GM19193 (cell line): ENCODE measurements around the gene GLIS1.

Experiments used
- POLR2A ChIP-seq: IDR thresholded peaks from 4 replicates; pipeline ENCODE4 v1.6.1; 2011; ENCODE audit not compliant: insufficient read depth, insufficient read length; ENCODE audit errors: extremely low read depth

GLIS1 gene

DNA sequence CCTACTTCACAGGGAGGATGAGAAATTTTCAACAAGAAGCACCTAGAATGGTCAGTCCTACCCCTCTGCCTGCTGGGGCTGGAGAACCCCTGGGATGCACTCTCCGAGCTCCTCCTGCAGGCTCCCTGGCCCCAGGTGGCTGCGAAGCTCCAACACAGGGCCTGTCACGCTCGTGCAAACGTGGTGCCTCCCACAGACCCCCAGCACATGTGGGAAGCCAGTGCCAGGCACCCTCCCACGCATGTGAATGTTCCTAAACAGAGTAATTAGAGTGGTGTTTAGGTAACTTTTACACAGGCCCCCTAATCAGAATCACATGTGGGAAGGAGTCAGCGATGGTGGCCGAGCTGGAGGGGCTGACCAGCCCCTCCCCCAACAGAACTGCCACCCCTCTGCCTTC is 28.4 kb downstream of the GLIS1 start:
- no peak for TF ChIP-seq POLR2A

DNA sequence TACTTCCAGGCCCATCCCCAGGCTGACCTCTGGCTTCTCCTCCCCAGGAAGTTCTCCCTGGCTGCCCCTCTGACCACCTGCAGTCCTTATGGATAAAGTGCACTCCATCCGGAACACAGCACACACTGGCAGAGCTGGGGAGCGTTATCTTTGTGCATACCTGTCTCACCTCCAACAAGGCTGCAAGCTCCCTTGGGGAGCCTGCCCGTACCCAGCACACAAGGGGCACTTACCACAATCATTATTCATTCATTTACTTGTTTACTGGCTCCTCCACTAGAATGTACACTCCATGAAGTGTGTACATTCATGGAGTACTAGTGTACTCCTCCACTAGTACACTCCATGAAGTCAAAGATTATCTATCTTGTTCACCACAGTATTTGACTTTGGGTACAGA is 30.3 kb downstream of the GLIS1 start:
- no peak for TF ChIP-seq POLR2A

DNA sequence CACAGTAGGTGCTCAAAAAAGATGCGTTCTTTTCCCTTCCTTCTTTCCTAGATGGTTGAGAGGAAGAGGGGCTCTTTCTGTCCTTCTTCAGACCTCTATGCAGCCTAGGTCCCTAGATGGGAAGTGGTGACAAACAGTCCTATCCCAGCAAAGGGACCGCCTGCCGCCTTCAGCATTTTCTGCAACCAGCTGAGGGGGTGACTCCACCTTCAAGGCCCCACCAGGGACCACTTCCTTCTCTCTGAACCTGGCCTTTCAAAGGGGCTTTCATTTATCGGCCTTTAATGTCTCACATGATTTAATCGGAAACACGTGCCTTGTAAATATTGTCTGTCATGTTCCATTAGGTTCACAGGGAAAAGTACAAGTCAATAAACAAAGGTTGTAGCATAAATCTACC is 32.6 kb downstream of the GLIS1 start:
- TF ChIP-seq POLR2A, result no peak

DNA sequence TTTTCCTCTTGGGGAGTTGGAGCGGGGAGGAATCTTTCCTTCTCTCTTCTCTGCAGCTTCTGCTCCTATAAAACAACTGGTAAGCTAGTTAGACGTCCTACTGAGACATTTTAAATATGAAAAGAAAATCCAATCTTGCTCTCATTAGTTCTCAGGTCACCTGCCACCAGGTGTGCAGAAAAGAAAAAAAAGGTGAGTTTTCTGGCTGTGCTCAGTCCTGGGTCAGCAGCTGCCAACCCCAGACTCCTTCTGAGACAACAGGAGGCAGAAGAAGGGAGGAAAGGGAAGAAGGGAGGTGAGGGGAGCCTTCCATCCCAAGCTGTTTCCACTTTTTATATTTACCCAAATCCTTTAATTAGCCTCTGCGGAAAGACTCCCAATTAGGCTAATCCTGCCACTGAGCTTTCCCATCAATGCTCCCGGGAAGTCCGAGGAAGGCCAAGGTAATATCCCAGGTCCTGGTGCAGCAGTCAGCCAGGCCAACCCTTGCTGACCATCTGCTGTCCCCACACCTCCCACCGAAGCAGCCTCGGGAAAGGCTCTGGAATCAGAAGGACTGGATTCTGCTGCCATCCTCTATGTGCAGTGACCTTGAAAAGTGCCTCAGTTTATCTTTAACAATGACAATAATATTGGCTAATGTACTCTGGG is 33.4 kb downstream of the GLIS1 start:
- no peak for TF ChIP-seq POLR2A

DNA sequence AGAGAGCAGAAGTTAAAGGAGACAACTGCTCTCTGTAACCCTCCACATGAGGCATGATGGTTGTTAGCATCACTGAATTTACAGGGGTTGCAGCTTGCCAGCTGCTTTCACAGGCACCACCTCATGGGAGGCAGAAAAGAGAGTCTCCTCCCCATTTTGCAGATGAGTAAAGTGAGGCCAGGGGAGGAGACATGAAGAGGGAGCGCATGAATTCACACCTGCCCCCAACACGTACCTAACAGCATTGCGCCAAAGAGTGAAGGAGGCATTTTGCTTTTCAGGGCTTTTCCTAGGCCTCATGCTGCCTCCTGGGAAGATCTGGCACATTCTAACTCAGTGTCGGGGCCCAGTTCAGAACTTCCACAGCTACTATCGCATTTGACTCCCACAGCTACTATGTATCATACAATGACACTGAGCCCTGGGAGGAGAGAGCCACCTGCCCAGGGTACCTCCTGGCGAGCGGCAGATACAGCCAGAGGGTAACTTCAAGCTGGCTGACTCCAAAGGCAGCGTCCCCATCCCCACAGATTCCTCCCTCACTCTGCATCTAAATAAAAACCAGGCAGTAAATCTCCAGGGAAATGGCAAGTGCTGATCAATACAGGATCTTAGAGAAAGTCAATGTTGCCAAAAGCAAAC is 34.0 kb downstream of the GLIS1 start:
- no peak for TF ChIP-seq POLR2A

DNA sequence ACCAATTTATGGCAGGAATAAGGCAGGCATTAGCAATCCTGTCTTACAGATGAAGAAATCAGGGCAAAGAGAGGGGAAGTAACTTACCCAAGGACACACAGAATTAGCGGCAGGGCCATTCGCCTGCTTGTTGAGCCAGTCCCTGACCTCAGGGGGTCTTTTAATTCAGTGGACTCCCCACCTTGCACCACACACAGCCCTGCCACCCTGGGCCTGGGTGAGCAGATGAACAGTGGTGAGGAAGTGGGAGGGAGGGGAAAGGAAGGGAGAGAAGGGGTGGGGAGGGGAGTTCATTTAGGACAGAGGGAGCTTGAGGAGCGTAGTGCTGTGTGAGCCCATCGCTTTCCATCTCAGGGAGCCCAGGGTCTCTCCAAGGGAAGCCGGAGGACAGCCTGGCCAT is 34.7 kb downstream of the GLIS1 start:
- no peak for TF ChIP-seq POLR2A

DNA sequence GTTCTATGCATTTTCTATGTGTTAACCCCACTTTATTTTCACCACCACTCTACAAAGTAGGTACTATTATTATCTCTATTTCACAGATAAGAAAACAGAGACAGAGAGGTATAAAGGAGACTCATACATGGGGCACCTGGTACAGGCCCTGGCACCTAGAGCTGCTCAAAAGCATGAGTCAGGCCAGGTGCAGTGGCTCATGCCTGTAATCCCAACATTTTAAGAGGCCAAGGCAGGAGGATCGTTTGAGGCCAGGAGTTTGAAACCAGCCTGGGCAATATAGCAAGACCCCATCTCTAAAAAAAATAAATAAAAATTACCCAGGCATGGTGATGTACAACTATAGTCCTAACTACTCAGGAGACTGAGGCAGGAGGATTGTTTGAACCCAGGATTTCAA is 35.8 kb downstream of the GLIS1 start:
- TF ChIP-seq POLR2A, result no peak

DNA sequence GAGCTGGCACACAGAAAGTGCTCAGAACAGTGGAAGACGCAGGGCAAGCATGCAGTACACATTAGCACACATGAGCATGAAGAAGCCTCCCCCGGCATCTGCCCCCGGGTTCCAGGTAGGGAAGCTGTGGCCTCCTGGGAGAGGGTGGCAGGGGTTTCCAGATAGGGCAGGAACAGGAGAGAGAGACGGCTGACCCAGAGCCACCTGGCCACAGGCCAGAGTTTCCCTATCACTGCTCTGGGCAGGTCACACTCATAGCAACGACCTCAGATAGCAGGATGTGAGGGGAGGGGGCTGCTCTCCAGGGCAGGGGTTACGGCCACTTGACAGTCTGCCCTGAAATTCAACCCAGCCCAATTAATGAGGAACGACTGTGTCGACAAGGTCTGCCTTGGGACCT is 36.6 kb downstream of the GLIS1 start:
- TF ChIP-seq POLR2A, result no peak

DNA sequence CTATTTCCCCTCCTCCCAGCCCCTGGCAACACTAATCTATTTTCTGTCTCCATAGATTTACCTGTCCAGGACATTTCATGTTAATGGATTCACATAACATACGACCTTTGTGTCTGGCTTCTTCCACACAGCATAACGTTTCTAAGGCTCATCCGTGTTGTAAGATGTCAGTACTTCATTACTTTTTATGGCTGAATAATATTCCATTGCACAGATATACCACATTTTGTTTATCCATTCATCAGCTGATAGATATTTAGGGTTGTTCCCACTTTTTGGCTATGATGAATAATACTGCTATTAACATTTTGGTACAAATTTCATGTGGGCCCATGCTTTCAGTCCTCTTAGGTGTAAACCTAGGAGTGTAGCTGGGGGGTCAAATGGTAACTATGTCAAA is 38.2 kb downstream of the GLIS1 start:
- TF ChIP-seq POLR2A, result no peak

DNA sequence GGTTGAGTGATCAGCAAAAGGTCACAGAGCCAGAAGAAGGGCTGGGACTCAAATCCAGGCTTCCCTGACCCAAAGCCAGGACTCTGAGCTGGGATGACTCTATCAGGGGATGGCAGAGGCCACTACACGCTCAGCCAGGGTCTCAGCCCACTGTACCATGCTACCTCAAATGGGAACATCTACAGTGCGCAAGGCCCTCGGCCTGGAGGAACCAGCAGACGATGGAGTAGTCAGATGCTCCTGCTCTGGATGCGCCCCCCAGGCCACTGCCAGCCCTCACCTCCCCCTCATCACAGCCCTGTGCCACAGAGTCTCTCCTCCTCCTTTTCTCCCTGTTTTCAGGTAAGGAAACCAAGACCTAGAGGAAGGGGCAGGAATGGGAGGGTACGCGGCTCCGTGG is 39.0 kb downstream of the GLIS1 start:
- TF ChIP-seq POLR2A, result no peak

DNA sequence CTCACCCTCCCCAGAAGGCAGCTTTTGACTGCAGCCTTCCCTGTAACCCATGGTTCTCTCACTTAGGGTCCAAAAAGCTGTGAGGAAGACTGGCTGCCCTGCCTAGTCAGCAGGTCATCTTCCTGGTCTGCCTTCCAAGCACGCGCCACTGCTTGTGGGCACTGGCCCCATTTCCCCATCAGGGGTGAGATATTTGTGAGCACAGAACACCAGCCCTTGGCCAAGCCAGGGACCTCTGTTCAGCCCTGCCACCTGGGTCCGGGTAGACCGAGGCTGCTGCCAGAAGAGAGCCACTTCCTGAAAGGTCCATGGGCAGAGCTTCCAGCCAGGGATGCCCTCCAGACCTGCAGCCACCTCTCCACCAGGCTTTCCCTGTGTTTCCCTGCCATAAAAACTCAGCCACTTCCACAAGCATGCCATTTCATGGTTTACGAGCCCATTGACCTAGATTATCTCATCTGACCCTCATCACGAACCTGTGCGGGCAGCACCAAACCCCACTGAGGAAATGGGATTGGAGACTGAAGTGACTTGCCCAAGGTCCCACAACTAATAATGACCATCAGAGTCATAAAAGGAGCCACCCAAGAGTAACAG is 40.5 kb downstream of the GLIS1 start:
- no peak for TF ChIP-seq POLR2A

DNA sequence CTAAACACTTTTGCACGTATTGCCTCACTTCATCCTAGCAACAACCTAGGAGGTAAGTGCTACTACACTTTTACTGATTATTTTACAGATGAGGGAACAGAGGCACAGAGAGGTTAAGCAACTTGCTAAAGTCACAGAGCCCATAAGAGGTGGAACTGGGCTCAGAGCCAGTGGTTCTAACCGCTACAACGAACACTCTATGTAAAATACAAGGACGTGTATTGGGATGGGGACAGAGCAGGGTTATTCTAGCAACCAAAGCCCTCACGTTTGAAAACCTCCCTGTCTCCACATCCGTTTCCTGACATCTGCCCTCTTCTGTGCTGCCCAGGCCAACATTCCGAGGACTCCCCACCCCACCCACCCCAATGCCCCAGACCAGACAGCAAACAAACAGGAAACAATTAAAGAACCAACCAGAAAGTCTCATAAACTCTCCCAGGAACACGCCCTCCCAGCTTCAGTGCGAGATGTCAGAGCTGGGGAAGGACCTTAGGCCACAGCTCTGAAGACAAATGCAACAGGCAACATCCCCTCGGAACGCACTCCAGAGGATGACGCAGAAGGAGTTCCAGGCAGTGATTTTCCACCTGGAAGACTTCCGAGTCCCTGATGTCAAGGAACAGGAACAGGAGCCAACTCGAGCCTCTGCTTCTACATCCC is 41.1 kb downstream of the GLIS1 start:
- no peak for TF ChIP-seq POLR2A

DNA sequence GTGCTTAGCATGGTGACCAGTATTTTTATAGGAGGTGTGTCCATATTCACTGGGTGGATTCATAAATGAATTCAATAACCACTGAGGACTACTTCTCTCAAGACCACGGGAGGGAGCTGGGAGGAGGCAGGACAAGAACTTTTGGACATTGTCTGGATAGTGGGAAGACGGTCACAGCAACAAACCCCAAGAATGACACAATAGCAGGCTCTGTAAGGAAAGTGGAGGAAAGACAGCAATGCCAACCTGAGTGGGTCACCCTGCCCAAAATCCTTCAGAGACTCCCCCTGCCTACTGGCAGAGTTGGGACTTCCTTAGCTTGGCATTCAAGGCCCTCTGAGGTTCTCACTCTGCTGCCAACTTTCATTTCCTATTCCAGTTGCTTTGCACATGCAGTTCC is 42.0 kb downstream of the GLIS1 start:
- TF ChIP-seq POLR2A, result no peak

DNA sequence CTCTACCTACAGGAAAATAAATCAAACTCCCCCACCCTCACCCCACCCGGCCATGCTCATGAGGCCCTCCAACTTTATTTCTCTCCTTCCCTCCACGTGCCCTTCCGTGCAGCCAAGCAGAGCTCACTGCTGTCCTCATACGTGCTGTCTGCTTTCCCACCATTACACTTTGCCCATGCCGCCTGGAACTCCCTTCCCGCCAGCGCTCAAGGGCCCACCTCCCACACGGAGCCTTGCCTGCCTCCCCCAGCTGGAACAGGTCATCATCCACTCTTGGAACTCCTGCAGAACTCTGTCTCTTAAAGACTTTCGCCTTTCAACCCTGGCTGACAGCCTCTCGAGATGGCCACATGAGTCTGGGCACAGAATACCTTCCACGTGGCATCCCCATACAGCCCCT is 42.4 kb downstream of the GLIS1 start:
- no peak for TF ChIP-seq POLR2A

DNA sequence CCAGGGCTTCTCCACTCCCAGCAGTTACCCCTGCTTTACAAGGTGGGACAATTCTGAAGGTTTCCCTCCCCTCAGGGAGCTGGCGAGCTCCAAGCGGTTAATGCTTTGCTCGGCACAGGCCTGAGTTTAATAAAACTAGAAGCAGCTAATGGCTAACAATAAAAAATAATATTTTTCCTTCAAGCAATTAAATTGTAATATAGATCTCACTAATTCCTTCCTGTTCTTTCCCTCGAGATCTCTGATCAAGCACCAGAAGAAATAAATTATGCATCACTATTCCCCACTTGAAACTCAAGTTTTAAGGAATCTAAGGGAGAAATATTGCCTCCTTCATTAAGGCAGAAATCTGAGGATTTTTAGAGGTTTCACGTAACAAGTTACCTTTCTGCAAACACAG is 42.9 kb downstream of the GLIS1 start:
- TF ChIP-seq POLR2A, result no peak

DNA sequence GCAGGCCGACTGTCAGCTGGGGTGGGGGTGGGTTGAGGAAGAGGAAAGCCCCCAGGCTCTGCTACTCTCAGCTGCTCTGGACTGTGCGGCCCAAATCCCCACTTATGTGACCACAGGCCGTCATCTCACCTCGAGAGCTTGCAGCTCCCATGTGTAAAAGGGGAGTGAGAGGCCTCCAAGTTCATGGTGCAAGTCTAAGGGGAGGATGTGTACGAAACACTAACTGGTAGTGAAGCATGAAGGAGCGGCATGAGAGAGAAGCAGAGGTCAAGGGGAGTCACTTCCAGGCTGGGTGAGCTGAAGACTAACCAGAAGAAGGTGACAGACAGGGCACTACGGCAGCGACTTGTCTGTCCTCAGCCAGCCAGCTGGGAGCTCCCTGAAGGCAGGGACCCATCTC is 43.8 kb downstream of the GLIS1 start:
- no peak for TF ChIP-seq POLR2A
